Activated CD8-positive, alpha-beta memory T cell treated with anti-CD3 and anti-CD28 coated beads for 1 hour (primary cell): ENCODE data around the gene SLC35E1.
"Not testable (repeated sequence)": the region's sequence is repeated elsewhere in the genome, so short reads cannot be mapped to it uniquely, and the experiment has no call there.

Experiments used
- DNase-seq, 2 donors: peaks; one replicate each; pipeline ENCODE4 v3.0.0-alpha.2; 2020; ENCODE audit warnings: low read depth in 1 of 2; ENCODE audit errors: extremely low read depth in 1 of 2

Gene SLC35E1

DNA sequence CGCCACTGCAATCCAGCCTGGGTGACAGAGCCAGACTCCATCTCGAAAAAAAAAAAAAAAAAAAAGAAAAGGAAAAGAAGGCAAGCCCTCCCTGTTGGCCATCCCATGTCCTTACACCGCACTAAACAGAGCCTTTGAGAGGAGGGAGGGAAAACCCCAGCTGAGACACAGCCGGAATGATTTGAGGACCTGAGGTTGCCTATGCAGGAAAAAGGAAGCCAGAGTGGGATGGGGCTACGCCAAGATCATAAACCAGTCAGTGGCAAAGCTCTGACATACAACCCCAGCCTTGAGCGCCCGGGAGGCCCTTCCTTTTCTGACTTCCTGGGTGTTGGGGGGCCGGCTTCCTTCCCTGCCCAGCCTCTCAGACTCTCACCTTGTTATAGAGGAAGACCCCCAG, 17.4 kb downstream of the SLC35E1 start:
- DNase-seq = no peak

DNA sequence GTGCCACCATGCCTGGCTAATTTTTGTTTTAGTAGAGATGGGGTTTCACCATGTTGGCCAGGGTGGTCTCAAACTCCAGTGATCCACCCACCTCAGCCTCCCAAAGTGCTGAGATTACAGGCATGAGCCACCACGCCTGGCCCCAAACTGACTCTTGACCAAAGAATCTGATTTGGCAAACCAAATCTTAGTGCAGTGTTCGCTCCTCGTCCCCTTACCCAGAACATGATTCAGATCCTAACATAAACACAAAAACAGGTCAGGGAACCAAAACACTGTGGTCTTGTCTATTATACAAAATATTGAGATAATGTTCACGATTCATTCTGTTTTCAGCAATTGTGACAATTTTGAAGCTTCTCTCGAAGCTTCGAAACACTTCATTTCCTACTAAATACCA, 20.3 kb downstream of the SLC35E1 start:
- DNase-seq = not testable (repeated sequence)

DNA sequence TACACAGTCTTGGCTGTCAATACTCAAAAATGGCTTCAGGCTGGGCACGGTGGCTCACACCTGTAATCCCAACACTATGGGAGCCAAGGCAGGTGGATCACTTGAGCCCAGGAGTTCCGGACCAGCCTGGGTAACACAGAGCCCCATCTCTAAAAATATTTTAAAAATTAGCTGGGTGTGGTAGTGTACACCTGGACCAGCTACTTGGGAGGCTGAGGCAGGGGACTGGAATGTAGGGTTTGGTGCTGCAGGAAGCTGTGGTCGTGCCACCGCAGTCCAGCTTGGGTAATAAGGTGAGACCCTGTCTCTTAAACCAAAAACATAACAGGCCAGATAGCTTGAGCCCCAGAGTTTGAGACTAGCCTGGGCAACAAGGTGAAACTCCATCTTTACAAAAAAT, 23.3 kb downstream of the SLC35E1 start:
- no peak for DNase-seq

DNA sequence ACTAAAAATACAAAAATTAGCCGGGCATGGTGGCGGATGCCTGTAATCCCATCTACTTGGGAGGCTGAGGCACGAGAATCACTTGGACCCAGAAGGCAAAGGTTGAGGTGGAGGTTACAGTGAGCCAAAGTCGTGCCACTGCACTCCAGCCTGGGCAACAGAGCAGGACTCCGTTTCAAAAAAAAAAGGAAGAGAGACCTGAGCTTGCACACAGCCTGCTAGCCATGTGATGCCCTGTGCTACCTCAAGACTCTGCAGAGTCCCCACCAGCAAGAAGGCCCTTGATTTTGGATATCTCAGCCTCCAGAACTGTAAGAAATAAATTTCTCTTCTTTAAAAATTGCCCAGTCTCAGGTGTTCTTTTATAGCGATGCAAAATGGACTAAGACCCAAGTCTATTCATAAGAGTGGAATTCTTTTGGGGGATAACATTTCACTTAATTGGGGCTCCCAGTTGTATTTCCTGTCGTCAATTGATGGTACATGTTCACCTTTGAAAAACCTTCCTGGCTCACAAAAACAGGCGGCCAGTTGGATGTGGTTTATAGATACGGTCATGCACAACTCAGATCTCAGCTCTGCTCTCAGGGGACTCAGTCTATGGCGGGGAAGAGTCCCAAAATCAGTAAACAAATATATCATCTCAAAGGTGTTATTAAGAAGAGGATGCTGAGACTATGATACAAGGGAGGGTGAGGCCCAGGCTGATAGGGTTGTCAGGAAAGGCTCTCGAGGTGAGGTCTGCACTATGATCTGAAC, 27.6 kb downstream of the SLC35E1 start:
- DNase-seq = no peak

DNA sequence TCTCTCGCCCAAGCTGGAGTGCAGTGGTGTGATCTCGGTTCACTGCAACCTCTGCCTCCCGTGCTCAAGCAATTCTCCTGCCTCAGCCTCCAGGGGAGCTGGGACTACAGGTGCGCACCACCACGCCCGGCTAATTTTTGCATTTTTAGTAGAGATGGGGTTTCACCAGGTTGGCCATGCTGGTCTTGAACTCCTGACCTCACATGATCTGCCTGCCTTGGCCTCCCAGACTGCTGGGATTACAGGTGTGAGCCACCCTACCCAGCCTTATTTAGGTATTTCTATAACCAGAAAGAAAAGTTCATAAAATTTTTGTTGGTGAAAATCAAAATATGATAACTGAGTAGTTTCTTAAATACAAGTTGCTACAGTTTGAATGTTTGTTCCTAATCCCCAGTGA, 28.5 kb downstream of the SLC35E1 start:
- DNase-seq = not testable (repeated sequence)

DNA sequence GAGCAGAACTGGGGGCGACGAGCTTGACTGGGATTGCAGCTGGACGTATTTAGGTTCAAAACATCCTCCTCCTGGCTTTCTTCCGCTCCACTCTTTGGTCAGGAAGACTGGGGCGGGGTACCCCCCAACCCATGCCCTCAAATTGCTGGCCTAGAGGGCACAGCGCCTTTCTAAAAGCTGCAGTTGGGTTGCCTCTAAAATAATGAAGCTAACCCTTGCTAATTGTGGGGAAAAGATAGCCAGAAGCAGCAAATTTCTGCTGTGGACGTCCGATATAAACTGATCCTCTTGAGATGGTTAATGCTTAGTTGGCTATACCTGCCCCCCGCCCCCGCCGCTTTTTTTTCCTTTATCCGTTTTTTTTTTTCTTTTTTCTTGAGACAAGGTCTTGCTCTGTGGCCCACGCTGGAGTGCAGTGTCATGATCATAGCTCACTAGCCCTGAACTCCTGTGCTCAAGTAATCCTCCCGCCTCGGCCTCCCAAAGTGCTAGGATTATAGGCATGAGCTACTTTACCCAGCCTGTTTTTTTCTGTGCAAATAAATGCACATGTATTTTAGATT, 29.2 kb downstream of the SLC35E1 start:
- DNase-seq = no peak

DNA sequence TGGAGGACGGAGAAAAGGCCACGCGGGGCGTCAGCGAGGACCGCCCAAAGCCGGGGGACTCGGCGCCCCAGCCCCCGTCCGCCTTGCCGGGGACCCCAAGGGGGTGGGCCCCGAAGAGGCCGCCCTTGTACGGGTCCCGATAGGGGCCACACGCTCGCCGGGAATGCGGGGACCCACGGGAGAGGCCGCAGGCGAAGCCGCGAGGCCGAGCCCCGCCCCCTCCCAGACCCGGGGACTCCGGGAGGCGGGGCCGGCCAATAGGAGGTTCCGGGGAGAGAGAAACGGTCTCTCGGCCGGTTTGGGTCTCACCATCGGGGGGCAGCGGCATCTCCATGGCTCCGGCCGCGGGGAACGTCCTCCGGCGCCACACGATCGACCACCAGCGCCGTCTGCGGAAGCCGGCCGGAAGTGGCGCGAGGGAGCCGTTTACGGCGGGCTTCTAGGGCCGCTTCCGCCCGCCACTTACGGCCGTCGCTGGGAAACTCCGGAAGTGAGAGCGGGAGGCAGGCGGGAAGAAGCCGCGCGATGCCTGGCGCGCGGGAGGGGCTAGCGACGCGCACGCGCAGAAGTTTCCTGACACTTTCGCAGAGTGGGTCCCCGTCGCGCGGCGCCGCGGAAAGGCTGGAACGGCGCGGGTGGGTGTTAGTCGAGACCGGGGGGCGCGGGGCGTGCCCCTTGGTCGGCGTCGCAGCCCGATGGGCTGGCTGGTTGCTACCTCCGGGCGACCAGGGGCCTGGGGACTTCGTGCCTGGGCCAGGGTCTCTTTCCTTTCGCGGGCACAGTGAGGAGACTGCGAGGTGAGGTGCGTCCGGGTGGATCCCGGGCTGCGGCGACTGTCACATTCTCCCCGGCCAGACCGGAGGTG, 29.9 kb downstream of the SLC35E1 start, which contains the start of gene CHERP:
CHERP (minus strand) TSS at position 393 of the 865 bp plus-strand sequence; CDS start at position 334, 59 bp downstream.
- DNase-seq = peak; percentile 86 to 94

DNA sequence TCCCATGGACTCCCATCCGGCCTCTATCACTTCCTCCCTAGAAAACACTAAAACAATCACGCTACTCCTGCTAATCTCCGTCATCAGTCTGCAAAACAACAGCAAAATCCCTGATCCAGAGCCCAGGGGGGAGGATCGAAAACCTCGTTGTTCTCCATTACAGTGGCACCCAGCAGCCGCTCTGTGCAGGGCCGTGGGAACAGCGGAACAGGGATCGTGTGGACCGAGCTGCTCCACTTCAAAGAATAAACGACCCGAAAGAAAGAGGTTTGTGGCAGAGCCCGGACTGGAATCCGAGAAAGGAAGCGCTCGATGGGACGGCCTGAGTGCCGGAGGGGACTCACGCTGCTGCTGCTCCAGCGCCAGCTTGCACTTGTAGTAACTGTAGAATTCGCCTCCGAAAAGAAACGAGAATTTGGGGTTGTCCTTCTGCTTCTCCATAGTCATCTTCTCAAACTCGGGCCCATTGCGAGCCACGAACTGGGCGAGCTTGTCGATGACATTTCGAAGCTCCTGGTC, 30.6 kb downstream of the SLC35E1 start:
- DNase-seq = no peak

DNA sequence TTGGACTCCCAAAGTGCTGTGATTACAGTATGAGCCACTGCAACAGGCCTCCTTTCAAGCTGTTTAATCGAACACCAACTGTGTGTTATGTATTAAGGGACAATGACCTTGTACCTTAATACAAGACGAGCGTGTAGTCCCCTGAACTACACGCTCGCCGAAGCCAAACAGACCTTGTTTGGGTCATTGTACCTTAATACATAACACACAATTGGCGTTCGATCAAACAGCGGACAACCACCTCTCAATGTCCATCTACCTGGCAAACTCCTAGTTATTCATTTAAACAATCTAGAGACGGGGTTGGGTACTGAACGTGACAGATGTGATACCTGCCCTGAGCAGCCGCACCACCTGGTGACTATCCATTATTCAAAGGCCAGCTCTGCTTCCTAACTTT, 31.3 kb downstream of the SLC35E1 start:
- no peak for DNase-seq

DNA sequence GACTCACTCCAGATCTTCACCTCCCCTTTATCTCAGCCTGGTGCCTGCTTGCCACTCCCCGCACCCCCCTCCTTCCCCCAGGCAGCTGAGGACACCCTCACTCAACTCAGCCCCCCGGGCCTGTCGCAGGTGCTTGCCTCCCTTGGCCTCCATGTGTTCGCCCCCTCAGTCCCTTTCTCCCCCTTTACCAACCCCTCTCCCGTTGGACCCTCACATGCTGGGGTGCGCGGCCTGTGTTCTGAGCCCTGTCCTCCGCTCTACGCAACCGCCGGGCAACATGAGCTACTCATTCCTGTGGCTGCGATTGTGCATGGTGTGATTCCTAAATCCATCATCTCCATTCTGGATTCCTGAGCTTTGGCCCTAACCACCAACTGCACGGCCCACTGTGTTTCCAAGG, 35.1 kb downstream of the SLC35E1 start:
- no peak for DNase-seq

DNA sequence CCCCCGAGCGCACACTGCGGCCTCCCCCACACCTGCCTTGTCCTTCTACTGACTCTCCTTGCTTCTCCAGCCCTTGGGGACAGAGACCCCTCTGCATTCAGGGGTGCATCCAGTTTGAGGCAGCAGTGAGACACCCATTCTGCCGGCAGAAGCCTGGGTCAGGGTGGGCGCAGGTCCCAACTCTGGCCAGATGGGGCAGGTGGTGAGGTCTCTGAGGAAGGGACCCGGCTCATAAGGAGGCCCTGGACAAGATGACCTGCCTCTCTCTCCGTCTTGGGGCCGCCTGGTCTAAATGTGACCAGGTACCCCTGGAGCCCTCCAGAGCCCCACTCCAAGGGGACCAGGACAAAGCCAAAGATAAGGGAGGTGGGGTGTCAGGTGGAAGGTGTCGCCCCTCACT, 36.1 kb downstream of the SLC35E1 start:
- no peak for DNase-seq

DNA sequence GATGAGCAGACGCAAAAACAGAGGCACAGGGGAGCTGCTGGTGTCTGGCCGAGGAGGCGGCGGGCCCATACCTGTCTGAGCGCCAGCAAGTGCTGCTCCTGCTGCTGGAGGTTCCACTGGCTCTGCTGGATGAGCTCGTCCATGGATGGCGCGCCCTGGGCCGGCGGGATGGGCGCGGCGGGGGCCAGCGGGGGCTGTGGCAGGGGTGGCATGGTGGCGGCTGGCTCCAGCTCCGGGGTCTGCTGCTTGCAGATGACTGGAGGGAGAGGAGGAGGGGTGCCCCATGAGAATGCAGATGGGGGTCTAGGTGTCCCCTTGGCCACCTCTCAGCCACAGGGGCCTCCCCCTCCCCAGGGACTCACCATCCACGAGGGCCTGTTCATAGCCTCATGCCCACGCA, 36.8 kb downstream of the SLC35E1 start:
- no peak for DNase-seq

DNA sequence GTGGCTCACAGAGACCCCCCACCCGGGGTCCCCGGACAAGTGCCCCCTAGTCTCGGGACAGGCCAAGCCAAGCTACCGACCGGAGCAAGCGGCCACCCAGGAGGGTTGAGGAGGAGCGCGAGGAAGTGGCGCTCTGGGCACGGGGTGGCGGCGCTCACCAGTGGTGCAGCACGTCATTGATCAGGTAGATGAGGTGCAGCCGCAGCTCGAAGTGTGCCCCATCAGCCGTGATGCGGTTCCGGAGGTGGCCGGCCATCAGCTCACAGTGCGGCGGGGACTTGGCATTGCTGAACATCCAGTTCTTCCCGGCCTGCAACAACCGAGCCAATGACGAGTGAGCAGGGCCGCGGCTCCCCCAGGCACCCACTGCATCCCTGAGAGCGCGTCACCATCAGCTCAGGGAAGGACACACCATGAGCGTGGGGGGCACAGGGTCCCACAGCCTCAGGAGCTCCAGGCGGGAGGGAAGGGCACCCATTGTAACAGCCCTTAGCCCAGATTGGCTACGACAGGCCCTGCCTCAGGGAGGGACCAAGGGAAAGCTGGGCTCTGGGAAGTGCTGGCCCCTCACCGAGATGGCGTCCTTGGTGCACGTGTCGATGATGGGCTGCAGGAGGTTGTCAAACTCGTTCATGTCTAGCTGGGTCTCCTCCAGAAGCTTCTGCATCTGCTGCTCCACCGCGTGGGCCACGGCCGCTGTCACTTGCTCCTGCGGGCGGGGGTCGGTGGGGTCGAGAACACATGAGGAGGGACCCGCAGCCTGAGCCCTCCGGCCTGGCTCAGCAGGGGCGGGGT, 39.6 kb downstream of the SLC35E1 start:
- DNase-seq = no peak

DNA sequence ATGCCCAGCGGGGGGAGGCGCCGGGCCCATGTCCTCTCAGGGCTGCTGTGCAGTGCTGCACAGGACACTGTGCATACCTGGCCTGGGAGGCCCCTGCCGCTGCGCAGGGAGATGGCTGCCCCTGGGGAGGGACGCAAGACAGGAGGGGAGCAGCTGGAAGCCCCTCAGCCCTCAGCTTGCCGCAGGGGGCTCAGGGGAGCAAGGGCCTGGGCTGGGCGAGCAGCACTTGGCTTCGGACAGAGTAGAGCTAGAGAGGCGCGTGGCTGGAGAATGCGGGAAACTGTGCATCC, 40.9 kb downstream of the SLC35E1 start:
- no peak for DNase-seq

DNA sequence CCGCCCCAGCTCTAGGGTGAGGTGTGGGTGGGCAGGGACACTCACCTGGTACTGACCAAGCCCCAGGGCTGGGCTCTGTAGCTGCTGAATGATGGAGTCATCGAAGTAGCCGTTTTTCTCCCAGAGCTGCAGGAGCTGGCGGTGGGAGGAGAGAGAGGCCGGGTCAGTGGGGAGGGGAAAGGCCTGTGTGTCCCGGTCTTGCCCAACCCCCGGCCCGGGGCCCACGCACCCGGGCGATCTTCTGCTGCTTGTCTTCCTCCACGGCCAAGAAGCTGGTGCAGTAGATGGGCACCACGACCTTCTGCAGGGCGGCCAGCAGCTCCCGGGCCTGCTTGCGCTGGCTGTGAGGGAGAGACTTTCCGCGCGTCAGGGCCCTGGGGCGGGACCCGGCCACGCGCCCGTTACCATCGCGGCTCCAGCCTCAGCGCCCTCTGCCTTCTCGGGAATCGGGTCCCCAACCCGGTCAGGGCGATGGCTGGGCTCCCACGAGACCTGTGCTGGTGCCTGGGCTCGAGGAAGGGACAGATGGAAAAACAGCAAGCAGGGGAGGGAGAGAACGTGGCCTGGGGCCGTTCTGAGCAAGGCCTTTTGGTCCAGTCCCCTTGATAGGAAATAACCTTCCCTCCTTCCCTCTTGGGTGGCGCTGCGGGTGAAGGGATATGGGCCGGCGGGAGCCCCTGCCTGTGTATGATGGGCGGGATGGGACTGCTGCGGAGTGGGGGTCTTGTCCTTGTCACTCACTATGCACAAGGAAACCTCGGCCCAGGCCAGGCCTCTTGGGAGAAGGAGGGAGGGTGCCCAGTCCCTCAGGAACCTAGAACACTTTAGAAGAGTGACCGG, 41.5 kb downstream of the SLC35E1 start:
- DNase-seq = no peak

DNA sequence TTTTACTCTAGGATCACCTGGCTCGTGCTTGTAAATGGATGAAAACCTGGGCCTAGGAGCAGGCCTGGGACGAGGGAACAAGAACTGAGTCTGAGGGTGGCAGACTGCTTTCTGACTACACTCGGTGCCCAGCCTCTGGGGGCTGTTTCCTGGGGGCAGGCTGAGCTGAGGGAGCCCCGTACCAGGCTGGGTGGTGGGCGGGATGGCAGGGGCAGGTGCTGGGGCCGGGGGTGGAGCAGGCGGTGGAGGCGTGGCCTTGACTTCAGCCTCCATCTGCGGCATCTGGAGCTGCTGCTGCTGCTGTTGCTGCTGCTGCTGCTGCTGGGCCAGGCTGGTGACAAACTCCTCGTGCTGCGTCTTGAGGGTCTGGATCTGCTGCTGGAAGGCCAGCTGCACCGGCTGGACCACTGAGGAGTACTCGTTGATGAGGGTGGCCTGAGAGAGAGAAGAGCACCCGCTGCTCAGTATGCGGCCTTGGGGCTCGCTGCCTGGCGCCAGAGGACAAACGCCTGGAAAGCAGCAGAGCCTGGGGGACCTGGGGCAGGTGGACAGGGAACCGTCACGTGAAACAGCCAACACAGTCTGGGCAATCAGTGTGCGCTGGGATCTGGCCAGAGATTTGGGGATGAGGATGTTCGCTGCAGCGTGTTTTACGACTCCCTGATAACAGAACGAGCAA, 42.6 kb downstream of the SLC35E1 start:
- DNase-seq = no peak

DNA sequence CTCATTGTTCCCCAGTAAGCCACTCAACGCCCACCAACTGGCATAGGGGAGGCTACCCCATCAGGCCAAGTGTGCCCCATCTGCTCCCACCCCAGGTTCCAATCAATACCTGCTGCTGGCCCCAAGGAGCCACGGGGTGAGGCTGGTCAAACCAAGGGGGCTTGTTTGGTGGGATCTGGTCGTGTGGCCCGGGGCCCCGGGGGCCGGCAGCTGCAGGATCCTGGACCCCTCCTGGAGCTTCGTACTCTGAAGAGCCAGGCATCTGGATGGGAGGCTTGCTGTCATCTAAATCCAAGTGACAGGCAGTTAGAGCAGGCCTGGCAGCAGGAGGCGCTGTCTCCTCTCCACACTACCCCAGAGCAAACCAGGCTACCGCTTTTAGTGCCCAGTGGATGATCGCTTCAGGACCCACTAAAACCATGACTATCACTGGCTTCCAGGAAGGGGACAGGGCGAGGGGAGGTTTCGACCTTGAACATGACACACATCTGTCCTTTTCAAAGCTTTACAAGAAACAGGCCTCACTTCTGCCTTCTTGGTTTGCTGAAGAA, 44.2 kb downstream of the SLC35E1 start:
- DNase-seq = no peak

DNA sequence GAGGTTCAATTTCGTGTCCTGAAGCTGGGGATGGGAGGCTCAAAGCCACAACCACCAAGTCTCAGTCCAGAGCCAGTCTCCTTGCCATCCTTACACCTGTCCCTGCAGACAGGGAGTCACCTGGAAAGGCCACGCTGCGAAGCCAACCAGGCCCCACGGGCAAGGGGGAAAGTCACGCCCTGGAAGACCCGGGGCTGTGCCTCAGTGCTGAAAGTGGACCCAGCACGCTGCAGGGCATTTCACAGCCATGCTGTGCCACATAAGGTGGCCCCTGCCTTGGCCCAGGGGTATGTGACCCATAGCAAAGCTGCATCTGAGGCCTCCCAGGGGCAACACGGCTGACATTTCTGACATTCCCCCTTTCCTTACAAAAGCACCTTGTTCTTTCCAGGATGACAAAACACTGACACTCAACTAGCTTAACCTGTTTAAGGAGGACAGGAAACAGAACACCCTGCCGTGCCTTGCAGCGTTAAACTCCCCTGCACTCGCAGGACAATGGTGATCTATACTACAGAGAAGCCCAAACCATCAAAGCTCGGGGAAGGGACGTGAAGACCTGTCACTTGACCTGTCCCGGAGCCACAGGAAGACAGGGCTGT, 44.8 kb downstream of the SLC35E1 start:
- DNase-seq = no peak
